GM18867 (cell line): ENCODE measurements around the gene WLS.
A peak's percentile ranks its signal among the peaks of the same experiment; 100 is the strongest.

ENCODE experiments used
- ATAC-seq: cut with Tn5 transposase; IDR thresholded peaks from one replicate; pipeline ENCODE4 v1.9.1; 2021; ENCODE audit warnings: mild to moderate bottlenecking, moderate library complexity; ENCODE audit not compliant: unreplicated experiment

The WLS gene

DNA sequence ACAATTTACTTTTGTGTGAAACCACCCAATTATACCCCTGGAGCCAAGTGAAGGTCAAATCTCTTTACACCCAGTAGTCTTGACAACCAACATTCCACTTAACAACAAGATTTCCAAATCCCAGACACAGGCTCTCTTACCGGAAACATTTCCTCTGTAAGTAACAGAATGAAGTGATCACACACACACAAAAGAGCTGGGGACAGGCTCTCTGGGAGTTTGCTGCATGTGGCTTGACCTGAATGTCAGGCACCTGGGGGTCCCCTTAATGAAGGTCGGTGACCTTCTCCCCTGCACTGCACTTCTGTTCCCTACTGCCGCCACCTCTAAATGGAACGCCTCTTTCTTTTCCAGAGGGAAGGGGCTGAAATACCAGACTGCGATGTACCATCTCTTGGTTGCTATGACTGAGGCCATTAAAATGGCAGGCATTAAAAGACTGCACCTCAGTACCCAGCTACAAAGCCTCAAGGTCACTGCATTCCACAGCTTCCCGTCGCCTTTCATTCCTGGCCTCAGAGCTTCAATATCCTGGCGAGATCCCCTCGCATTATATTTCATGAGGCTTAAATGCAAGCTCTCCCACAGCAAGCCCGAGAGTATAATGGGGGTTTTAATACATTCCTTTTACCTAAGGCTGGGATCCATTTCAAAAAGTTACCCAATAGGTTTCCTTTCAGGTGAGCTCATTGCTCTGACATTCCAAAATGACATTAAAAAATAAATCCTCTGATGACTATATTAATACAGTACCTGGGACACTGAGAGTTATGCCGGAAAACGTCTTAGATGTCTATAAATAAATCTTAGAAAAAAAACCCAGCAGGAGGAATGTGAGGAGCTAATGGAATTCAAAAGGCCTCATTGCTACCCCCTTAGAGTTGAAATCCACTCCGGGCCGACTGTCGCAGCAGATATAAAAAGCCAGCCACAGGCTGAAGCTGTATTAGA lies 91.0 kb downstream of the WLS start:
- ATAC-seq, result no peak

DNA sequence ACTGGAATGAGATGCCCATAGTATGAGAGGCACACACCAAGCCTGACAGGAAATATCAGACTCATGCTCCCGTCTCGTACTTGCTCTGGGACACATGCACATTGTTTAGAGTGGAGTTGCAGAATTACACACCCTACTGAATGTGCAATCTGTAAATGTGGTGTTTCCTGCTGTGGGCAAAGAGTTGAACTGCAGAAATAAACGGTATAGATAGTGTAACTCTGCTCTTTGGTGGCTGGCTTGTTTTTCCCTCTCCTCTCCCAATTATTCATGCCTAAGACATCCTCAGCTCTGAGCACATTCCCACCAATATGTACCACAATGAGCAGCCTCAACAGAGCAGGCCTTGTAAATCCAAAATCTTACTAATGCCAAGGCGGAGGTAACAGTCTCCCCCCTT lies 91.8 kb downstream of the WLS start:
- ATAC-seq, result no peak

DNA sequence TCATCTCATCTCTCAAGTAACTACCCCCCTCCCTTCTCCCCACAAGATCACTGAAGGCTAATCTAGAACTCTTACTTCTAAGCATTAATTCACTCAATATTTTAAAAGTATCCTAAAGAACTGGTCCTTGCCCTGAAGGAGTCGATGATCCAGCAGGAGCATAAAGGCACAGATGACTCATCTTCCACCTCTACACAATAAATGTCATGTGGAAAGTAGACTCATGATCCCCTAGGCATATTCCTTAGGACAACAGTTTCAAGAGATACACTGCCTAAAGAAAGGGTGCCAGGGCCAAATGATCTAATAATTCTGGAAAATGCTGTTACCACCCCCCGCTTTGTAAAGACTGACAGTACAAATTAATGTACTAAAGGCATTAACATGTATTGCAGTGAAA lies 96.1 kb downstream of the WLS start:
- no peak for ATAC-seq

DNA sequence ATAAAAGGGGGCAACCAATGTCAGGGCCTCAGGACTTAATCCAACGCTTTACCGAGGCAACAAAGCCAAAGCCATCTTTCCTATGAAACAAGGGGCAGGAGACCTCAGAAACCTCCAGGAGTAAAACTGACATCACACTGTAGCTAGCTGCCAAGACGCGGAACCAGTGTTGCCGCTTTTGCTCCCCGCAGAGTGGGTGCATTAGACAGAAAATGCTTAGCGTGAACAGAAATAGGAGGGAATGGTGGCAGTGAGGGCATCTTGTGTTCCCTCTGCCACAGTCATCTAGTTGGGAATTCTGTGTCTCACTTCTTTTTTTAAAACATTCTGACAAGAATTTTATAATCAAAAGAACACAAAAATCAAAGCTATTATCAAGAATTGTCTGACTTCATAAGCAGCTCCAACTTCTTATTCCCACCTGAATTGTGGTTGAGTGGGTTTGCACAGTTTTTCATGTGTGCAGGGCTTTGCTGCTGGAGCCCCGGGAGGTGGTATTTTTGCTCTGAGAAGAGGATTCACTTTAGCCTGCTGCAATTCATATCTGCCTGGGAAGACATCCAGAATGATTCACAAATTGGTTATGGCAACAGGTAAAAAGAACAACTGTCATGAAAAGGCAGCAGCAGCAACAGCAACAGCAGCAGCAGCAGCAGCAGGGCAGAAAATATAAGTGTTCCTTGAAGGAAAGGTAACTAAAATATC lies 99.7 kb downstream of the WLS start:
- no peak for ATAC-seq

DNA sequence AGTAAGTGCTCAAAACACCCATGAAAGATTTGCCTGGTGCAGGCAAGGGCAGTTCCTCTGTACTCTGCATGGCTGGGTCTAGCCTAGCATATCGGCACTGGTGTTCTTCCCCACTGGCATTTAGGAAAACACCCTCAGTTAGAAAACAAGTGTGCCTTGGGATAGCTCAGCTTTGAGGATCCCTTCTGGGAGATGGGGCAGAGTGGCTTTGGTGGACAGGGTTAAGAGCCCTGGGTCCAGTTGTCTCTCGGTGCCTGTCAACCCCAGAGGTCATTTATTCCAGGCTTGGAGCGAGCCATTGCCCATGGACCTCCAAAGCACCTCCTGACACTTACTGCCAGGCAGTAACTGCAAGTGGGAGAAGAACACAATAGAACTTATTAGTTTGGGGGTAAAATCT lies 101.1 kb downstream of the WLS start:
- ATAC-seq, result no peak

DNA sequence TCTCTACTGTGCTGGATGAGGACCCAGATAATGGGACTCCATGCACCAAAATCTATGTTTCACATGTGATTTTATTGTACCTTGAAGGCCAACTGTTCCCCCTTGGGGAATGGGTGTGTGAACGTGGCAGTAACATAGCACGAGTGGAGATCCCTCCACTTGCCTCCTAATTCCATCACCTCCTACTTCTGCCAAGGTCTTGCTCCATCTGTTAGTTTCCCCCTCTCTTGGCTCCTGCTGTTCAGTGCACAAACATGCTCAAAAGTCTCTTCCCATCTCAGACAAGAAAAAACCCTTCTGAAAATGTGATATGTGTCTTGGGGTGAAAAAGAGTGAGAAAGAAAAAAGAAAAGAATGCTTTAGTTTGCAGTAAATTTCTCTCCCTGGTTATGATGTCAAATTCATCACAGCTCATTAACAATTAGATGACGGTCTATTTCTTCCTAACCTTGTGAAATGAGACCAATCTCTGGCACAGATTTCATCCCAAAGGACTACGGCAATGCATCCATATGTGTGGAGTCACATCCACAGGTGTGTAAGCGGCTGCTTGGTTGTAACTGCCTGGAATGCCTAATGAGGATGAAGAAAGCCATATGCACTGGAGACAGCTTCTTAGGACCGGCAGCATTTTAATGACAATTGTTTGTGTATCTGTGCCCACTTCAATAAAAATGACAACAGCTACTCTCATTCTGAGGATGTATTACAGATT lies 102.6 kb downstream of the WLS start:
- ATAC-seq, result no peak

- no peak for ATAC-seq
These were observed 103.5 kb downstream of the WLS start for GRCh38 chr1:68128820-68129219.

DNA sequence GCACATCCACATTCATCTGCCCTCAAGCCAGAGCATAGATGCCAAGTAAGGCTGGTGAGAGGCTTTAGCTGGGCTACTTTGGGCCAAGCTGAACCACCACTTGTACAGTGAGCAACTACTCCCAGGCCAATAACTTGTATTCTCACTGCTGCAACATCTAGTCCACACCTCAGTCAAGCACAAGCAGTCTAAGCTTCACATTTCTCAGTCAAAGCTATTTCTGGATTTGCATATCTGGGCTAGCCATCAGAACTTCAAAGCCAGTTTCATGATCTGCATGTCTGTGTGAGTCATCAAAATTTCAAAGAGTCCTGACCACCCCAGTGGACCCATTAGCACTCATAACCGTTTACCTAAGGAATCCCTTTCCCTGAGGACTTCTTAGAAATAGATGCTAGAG lies 104.2 kb downstream of the WLS start:
- ATAC-seq, result peak; percentile 94

DNA sequence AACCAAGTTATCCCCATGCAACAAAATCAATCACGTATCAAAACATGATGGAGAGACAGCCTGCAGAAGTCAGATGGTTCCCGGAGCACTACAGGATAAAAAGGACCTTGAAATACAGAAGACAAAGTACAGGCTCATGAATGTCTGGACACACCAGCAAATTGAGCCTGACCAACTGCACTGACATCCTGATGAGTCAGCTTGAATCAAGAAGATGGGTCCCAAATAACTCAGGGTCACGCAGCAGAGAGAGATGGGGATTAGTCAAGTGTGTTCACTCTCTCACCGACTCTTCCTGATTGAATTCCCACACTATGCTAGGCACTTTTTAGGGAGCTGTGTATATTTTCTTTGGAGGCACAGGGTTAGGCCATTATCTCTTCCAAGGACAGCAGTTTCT lies 110.8 kb downstream of the WLS start:
- no peak for ATAC-seq

DNA sequence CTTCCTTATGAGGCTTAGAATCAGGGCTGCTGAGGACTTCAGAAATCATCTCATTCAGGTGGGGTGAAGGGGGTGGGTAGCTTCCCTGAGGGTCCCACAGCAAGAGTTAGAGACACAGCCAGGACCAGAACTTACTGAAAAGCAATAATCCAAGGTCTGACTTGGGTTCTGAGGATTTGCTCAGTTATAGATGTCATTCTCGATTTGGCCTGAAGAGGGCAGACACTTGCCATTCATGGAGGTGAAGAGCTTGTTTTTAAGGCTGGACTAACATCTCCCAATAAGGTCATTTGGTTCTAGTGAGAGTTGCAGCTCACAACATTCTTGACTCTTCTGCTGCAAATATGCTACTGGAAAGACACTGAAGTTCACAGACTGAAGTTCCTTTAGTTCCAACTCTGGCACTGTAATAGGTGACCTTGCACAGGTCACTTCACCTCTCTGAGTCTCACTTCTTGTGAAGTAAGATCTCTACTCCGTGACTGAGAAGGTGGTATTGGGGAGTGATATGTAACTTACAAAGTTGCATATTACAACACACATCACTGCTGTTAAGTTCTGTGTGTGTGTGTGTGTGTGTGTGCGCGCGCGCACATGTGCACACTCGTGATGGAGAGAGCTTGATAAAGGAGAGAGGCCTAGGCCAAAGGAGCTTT lies 112.1 kb downstream of the WLS start:
- ATAC-seq, result peak; percentile 78

DNA sequence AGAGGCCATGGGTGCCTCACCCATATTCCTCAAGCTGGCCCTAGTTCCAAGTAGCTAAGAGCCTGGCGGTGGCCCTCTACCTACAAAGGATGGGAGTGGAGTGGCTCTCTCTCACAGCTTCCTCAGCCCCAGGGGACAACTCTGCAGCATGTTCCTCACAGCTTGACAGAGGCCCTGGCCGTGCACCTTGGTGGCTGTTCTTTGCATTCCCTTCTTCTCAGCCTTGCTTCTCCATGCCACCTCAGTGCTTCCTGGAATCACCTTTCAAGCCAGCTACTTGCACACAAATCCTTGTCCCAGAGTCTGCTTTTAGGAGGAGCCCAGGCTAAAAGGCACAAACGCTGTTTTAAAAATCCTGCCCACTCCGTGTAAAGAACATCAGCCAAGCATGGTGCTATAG lies 112.9 kb downstream of the WLS start:
- no peak for ATAC-seq

DNA sequence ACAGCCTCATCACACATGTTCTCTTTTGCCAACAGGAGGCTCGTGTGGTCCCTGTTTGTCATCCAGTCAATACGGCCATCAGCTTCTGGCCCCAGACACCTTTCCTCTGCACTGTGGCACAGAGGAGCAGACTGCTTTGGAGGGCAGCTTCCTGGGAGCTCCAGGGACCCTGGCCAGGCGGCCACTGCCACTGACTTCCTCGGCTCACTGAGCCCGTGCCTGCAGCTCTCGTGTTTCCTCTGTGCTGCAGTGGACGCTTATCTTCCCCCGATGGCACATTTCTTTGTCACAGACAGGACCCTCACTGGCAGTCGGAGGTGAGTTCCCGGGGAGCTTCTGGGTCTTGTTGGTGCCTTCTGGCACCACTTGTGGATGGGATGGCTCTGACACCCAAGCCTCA lies 114.9 kb downstream of the WLS start:
- no peak for ATAC-seq

GRCh38 chr1:68116643-68117235 lies 115.6 kb downstream of the WLS start:
- peak; percentile 41 for ATAC-seq

DNA sequence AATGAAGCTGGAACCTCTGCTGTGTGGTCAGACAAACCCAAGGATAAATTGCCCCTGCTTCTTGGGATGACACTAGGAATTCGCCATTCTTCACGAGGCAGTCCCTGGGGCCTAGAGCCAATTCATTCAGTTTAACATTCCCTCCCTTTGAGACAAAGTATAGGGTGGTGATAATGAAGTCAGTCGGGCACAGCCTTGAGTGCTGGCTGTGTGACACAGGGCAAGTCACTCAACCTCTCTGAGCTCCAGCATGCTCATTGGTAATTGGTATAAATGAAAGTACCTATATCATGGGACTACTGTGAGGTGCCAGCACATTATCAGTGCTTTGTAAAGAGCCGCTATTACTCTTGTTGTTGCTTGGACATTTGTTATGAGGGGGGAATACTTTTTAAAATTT lies 117.0 kb downstream of the WLS start:
- no peak for ATAC-seq

GRCh38 chr1:68113966-68114365 lies 118.4 kb downstream of the WLS start:
- ATAC-seq, result no peak

- ATAC-seq, result no peak
These were observed 119.5 kb downstream of the WLS start for GRCh38 chr1:68112835-68113243.

DNA sequence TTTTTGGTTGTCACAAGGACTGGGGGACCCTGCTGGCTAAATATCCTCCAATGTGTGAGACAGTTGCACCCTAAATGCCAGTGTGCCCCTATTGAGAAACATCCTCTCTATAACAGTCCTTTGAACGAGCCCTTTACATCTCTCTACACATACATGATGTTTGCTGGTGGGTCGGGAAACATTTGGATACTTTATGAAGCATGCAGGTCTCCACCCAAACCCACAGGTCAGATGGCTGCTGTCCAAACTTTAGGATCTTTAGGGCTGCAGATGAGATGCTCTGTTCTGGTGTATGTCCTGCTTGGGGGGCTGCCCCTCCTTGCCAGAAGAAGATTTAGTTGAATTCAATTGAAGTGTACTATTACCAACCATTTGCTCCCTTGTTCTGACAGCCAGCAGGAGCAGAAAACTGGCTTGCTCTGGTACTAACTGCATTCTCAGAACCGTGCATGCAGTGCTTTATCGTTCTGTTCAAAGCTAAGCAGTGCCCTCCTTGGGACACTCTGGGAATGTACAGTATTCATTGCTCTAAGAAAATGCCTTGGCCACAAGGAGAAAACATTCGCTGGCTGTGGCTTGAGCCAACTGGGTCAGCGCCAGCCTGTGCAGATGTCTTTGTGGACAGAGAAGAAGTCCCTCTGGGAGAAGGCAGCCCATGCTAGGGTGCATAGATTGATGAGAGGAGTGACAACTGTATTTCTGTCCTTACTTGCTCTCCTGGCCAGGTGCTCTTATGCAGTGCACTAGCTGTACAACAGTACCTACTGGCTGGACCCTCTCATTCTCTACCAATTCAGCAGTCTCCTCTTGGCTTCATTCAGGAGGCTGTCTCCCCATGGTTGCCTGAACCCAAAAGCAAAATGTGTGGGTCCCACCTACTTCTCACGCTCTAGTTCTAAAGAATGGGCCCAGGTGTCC lies 120.5 kb downstream of the WLS start:
- ATAC-seq, result peak; percentile 46

DNA sequence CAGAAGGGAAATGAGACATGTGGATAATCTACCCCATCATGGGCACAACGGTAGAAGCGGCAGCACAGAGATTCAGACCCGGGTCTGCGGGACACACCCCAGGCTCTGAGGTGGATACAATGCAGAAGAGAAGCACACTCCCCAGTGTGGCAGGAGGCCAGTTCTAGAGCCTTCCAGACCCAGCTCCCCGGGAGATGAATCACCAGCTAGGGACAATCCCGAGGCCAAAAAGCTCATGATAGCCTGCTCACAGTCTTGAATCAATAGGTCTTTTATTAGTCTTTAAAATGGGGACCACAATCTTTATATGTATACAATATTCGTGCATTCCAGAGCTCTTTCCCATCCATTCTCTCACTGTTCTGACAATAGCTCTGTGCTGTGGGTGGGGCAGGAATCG lies 124.6 kb downstream of the WLS start:
- no peak for ATAC-seq

GRCh38 chr1:68103884-68104554 lies 128.3 kb downstream of the WLS start:
- no peak for ATAC-seq
